IMR-90 (cell line): Measurements from ENCODE around the gene PTH1R. TPM values are rescaled to one million over a fixed set of nuclear protein-coding genes. Genes with fewer than 3 reads are reported as not detected.

ENCODE experiments used
- CTCF ChIP-seq: conservative IDR thresholded peaks from 2 replicates; pipeline ENCODE4 v1.5.1; 2012; ENCODE audit warnings: mild to moderate bottlenecking, low read depth, low read length, improper control_type of control experiment
- polyA plus RNA-seq, 3 experiments: library from polyadenylated mRNA; depleted of rRNA; stranded (reverse); fragments of >200 nt; gene quantifications; 2 replicates each; pipeline ENCODE4 v1.2.3, GENCODE V29; 2012; ENCODE audit warnings: low replicate concordance in 1 of 3
- total RNA-seq: library from RNA; depleted of rRNA; stranded (reverse); fragments of >200 nt; gene quantifications from 2 replicates; pipeline ENCODE4 v1.2.3, GENCODE V29; 2012

Gene PTH1R
- total and polyA plus RNA-seq, 2 of the 4 experiments (the other 2 are of a cell fraction) = 0.15 to 0.18 TPM

DNA sequence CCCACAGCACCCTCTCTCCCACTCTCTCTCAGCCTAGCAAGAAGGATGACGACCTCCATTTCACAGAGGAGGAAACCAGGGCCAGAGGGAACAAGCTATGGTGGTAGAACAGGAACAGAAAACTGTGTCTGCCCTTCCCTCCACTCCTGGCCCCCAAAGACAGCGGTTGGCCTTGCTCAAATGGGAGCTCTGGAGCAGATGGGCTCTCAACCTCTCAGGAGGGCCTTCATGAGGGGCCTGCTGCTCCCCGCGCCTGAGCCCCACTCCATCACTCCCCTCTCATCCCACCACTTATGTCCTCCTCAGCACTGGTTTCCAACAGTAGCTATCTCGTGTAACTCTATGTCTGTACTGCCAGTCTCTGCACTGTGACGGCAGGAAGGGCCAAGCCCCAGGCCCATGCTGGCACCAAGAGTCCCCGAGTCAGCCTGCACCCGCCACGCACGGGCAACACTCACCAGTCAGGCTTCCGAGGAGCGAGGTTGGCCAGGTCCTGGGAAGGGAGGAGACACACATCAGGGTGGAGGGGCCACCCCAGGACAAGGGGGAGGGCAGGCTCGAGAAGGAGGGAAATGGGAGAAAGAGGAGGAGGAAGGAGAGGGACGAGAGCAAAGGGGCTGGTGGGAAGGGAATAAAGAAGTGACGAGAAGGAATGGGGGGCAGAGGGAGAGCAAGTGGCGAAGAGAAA is 45.5 kb downstream of the PTH1R start (continued):
- no peak for TF ChIP-seq CTCF
